Hindlimb muscle (tissue), 1 donor: ENCODE data around the gene ABLIM1. TPM values are rescaled to one million over a fixed set of nuclear protein-coding genes. Genes with fewer than 3 reads are reported as not detected.

Experiments used
- DNase-seq: peaks from one replicate; pipeline ENCODE4 v3.0.0-alpha.2; 2013
- polyA plus RNA-seq: library from polyadenylated mRNA; unstranded; fragments of 120-200 nt; gene quantifications from one replicate; pipeline ENCODE4 v1.2.1, GENCODE V29; 2013; ENCODE audit not compliant: insufficient read length

The ABLIM1 gene
- polyA plus RNA-seq, 1 donor: 43.9 TPM

DNA sequence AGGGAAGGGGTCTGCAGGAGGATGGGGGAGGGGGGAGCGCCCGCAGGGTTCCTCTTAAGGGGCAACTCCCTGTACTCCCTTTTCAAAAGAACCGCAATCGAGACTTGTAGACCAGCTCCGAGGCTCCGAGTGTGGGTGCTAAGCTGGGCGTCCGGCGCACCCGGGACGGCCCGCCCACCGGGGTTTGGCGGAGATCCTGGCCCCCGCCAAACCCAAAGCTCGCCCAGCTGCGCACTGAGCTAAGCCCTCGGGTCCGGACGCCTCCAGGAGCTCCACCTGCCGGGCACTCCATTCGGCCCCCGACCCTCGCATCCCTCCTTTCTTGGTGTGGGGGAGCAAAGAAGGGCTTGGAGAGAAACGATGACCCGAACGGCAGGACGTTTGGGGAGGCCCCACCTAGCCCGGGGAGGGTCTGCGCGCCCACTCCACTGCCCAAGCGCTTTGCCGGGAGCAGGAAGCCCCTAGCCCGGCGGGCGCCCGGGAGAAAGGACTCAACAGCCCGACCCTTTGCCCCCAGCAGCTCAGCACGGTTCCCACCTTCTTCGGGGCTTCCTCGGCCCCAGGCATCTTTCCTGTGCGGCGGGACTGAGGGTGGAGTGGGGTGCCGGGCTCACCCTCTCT is 254.4 kb downstream of the ABLIM1 start:
- no peak for DNase-seq

DNA sequence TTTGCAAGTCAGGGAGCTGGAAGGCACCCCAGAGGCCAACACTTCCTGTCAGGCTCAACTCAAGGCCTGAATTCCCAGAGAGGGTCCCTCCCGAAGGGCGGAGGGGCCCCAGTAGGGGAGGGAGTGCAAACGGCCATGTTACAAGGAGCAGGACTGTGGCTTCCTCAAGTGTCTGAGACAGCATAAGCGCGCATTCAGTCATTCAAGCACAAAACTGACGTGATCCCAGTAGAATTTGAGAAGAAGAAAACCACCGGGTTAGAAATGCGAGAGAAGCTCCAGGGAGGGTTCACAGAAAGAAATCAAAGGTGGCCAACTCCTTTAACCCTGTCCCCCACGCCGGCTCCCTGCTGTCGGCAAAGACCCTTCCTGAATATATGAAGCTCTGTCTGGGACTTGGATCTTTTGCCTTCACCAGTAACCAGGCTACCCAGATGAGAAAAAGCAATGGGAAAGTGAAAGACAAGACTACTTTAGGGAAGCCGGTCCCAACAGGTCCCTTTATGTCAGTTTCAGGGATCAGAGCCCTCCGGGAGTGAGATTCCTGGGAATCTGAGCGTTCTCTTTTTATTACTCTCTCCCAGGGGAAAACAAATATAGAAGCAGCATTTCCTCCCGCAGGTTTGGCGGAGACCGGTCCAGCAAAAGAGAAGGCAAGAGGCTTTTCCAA is 255.1 kb downstream of the ABLIM1 start:
- no peak for DNase-seq

DNA sequence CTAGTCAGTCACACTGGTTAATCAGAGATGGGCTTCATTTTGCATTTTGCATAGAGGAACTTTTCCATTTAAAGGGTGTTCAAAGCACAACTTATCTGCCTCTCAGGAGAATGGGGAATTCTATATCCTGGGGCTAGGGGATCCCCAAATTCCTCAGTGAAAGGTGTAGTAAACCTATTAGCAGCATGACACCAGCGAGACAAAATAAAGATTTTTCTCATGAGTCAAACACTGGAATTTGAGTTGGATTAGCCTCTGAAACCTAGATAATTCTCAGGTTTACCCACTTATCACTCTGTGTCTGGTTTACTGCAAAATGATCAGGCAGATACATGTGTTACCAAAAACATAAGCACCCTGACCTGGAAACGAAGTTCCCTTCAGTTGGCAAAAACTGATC is 255.8 kb downstream of the ABLIM1 start:
- no peak for DNase-seq

DNA sequence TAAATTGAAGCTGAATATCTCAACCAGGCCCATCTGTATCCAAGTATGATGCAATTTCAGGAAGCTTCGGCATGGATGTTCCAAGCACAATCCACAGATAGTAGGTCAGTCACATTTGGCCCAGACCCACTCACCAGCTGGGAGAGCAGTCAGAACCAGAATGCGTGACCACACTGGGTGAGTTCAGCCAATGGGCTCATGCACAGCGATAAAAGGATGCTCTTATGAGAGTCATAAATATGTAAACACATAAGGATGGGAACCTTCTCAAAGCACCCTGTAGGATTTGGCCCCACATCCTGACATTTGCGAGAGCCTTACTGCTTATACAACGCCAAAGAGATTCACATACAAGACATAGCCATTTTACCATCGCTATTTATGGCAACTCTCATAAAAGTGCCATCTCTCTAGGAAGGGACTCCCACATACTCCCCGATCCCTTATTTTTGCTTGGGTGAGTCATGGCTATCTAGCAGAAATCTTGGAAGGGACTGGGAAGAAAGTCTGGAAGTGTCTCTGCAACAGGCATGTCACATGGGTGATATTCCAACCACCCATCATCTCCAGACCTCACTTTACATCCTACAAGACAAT is 256.8 kb downstream of the ABLIM1 start:
- DNase-seq: peak; percentile 85

DNA sequence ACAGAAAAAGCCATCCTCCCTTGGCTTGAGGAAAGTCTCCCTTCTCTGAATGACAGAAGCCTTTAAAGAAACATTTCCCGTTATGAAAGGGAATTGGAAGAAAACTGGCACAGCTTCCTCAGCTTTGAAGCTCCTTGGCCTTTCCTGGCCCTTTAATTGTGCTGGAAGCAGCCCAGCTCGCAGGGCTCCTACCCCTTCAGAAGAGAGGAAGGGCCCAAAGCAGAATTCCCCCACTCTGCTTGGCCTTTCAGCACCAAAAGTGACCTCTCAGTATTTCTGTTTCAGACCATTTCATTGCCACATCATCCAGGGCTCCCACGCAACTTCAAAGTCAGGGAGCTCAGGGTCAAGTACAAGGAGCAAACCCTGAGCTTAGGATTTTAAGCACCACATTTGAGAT is 258.0 kb downstream of the ABLIM1 start:
- no peak for DNase-seq

DNA sequence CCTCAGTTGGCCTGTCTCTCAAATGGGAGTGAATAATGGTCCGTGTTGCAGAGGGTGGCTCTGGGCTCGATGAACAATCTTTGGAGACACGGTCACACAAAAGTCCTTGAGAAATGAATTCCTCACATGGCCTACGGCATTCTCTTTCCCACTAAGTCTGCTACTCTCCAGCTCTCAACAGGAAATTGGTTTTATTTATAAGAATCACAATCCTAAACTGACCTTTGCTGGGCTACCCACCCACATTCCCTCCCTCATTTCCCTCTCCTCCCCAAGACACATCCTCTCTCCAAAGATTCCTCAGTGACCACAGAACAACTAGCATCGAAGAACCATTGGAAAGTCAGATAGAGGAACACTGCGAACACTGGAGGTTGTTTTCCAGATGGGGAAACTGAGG is 258.5 kb downstream of the ABLIM1 start:
- DNase-seq: no peak

DNA sequence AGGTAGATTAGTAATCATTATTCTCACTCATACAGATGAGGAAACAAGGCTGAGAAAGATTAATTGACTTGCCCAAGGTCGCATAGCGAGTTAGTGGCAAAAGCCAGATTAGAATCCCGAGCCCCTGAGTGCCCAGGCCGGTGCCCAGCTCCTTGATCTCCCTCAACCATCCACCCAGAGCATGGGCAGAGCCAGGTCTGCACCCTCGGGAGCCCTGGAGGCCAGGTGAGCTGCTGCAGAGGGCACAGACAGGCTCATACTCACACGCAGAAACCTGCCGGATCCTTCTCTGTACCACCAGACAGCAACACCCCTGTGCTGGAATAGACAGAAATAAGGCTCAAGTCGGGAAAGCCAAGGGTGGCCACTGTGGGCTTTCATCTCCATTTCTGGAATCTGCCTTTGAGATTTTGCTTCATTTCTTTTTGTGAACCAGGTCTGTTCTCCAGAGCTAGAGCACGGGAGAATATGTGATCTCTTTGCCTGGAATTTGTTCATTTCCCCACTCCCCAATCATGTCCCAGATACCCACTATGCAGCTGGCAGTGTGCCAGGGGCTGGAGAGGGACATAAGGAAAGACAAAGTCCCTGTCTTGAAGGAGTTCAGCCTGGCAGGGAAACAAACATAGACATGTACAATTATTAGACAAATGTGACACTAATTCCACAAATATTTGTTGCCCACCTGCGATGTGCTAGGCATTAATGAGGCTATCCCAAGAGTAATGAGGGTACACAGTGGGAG is 259.3 kb downstream of the ABLIM1 start:
- DNase-seq: no peak

DNA sequence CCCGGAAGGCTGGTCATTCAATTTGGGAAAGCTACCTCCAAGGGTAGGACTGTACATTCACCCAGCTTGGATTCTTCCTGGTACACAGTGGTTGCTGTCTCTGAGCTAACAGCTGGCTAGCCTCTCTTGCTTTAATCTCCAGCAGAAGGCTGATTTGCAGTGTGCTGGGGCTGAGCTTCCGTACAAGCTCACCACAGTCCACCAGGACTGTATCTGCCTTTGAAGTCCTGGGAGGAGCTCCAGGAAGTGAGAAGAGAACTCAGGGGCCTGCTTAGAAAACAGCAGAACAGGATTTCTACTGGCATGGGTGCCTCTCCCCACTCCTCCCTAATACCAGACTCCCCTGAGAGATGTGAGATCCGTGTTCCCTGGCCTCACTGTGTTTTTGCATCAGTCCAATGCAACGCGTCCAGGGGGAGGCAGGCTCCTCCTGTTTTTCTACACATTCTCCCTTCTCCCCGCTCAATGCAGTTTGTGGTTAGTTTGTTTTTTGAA is 260.4 kb downstream of the ABLIM1 start:
- peak; percentile 46 for DNase-seq

DNA sequence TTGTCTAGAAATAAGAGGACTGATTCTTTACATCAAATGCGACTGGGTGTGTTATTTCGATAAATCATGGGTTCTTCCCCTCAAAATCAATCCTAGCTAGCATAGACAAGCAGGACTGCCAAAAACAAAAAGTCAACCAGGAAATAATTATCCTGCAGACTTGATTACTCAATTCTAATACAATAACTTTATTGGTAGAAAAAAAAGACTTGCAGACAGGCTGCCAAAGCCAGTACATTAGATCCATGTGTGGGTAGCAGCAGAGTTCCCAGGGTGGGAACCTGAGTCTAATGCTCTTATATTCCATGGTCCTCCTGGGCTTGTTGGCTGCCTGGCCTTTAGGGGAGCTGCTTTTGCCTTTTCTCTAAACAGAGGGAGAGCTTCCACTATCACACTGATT is 261.6 kb downstream of the ABLIM1 start:
- no peak for DNase-seq

DNA sequence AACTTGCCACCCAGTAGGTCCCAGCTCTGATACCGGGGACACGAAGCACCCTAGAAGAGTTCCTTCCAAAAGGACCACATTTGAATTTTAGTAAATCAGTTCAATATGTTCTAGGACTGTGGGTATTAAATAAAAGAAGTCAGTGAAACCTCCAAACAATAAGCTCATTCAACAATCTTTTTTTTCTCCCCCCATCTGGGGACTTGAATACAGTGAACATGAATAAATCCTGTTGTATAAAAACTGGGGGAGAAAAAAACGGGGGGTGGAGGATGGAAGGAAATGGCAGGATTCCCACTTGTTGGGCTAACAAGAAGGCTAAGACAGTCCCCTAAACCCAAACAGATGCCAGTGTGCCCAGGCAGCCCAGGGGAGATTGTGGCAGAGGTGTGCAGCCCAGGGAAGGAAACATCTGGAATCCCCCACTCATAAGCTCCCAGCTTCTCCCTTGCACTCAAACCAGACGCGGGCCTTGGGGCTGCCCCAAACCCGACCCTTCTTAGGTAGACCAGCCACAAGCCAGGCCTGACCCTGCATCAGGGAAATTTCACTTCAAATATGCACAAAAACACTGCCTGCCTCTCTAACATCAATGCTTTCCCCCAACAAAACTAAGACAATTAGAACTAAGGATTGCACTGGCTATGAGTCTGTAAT is 262.6 kb downstream of the ABLIM1 start:
- DNase-seq: no peak

DNA sequence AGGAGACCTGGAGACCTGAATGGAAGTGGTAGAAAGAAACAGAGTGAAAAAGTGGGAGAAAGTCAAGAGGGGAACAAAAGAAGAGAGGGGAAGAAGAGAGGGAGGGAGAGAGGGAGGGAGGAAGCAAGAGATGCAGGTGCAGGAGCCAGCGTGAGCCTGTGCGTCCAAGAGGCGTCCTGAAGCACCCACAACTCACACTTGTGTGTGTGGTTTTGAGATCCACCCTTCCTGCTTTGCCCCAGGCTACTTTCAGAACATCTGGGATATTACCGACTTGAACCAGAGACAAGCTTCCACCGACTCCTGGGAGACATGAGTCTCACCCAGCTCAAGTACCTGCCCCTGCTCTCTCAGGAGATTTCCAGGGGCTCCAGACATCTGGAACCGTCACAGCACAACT is 263.5 kb downstream of the ABLIM1 start:
- no peak for DNase-seq

DNA sequence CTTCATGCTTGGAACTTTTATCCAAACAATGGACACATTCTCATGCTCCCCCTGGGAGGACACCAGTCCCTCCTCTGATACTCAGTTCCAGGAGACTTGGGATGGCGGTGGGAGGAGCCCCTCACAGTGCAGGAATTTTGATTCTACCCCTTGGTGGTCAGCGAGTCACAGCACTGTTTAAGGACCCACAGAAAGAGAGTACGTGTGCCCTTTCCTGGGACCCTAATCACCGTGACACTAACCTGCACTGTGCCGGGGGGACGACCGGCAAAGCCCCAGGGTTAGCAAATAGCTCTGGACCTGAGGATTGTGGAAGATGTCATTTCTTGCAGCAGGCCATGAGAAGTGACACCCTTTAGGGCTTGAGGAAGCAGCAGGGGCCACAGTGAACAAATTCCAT is 264.2 kb downstream of the ABLIM1 start:
- no peak for DNase-seq

DNA sequence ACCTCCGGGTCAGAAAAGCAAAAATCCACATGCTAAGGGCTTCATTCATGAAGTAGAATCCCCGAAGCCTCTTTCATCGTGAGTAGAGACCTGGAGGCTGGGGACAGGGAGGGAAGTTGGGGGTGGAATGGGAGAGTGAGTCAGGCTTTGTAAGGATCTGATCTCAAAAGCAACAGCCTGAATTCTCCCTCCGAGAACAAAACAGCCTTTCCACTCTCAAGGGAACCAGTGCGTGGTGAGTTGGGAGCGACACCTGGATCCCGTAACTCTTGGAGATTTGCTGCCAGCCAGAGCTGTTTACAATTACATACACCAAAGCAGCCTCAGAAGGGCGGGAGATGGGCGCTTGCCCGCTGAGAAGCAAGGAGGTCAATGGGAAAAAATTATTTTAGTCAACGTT is 264.6 kb downstream of the ABLIM1 start:
- DNase-seq: no peak

DNA sequence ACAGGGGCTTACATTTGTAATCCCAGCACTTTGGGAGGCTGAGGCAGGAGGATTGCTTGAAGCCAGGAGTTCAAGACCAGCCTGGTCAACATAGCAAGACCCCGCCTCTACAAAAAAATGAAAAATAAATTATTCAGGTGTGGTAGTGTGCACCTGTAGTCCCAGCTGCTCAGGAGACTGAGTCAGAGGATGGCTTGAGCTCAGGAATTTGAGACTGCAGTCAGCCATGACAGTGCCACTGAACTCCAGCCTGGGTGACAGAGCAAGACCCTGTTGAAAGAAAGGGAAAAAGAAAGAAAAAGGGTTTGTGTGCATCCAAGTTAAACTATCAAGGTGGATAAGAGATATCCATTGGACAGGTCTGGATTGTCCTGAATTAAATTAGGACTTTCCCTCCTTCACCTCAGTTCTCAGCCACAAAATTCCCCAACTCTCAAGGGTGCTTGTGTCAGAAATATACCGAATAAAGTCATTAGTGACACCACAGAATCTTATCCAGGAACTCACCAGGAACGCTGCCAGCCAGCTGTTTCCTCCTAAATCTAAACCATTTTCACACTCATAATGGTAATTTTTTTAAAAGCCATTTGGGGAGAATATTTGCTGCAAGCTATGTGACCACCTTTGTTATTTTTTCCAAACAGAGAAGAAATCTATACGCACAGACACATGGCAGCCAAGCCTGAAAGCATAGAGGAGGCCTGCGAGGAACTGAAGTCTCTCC is 265.8 kb downstream of the ABLIM1 start:
- DNase-seq: no peak

DNA sequence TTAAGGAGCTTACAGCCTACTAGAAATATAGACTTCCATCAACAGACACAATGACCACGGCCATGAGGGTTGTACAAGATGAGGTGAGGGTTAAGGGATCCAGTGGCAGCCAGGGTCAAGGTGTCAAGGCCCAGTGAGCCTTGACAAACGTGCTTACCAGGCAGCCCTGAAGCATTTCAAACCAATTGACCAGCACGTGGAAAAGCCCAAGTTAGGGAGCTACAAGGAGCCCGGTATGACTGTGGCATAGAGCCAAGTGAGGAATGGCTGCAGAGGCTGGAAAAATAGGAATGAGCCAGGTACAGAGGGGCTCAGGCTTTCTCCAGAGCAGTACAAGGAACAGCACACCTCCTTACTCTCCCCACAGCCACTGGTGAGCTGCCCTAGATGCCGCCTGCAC is 266.5 kb downstream of the ABLIM1 start:
- no peak for DNase-seq

DNA sequence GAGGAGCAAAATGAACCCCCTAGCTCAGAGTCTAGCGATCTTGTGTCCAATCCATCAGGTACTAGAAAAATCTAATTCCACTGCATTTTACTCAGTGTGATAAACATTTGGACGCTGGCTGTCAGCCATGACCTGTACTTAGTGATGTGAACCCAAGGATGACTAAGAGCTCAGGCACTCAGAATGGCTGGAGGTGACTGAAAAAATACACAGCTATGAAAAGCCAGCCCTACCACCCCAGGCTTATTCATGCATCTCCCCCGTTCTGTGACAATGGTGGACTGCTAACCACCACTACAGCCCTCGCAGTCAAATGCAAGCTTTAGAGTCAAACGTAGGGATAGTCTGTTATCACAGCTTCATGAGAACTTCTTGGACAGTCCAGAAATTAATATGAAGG is 268.6 kb downstream of the ABLIM1 start:
- DNase-seq: no peak

DNA sequence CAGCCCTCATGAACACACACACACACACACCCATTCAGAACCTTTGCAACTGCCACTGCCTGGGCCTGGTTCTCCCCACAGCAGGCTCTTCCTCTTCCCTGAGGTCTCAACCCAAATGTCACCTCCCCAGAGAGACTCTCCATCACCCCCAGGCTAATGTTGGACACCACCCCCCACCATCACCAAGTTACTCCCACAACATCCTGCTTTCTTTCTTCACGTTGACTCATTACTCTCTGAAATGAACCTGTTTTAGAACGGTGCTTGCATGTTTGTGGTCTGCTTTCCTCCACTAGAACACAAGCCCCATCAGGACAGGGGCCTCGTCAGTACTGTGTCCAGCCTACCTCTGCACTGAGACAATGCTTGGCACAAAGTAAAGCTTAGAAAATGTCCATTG is 269.8 kb downstream of the ABLIM1 start:
- no peak for DNase-seq

DNA sequence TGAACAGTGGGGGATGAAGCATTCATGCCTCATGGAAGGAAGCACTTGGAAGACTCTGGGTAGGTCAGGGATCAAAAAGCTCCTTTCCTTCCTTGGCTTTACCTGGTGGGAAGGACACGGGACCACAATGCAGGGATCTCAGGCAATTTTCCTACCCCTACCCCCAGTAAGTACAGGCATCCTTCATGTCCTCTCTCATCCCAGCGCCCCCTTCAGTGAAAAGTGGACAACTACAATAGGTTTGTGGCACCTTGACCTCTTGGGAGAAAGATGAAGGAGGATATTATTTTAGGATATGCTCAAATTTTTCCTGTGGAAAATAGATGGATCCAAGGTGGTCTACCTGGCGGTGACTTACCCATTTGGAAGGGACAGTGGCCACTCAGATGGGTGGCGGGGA is 270.3 kb downstream of the ABLIM1 start:
- no peak for DNase-seq

DNA sequence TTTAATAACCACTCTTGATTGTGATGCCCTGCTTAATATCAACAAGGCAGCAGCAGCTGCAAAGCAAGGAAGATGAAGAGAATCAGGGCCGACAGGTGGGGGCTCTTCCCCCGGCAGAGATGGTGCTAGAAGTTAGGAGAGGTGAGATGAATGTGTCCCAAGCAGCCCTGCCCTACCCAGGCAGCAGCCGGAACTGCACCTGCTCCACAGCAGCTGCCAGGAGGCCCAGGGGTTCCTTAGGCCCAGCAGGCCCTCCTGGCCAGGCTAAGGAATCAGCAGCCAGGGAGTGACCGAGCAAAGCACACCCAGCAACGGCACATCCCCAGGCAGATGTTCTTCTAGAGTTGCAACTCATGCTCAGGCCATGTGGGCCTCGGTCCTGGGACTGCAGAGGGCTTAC is 271.6 kb downstream of the ABLIM1 start:
- no peak for DNase-seq

DNA sequence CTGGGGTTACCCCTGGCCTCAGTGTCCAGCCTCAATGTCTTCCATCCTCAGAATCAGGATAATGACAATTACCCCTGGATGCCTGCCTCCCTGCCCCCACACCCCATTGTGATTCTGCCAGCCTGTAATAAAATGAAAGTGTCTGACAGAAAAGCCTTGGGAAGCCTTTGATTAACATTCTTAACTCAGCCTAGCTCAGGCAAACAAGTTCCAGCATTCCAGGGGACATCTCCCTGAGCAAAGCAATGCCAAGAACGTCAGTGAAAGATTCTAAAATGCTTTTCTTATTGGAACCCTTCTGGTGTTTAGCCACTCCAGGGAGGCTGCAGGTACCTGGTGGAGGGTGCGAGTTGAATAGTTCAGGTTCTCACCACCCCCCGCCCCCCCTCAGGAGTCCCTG is 272.5 kb downstream of the ABLIM1 start:
- DNase-seq: no peak

DNA sequence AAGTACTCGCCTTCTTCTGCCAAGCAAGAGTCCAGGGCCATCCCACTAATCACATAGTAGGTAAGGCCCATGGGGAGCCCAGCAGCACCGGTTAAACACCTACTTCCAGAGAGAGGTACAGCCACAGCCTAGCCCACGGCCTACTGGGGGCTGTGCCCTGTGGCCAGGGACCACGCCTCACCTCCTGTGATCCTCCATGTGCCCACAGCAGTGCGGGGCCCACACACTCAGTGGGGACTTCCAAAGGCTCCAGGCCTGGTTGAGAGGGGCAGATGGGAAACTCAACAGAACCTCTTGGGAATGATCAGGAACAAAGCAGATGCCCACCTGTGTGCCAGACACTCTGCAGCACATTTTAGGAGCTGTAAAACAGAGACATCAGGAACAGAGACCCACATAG is 273.5 kb downstream of the ABLIM1 start:
- no peak for DNase-seq

DNA sequence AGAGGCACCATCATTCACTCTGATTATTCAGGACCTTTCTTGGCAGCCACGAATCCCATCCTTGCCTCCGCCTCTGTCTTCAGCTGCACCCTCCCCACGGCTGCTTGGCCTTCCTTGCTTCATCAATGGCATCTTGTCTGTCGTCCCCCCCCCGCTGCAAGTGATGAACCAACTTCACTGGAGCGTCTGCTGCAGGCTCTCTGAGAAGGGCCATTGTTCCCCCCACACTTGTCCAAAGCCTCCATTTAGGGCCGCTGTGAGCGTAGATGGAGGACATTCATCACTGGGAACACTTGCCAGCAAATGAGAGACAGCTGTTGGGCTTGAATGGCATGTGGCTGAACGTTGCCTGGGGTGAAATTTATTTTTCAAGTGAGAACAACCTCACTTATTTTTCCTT is 273.9 kb downstream of the ABLIM1 start:
- no peak for DNase-seq
